GM11168 (cell line): ENCODE data around the gene PARD3B.
"Not testable (repeated sequence)": the region's sequence is repeated elsewhere in the genome, so short reads cannot be mapped to it uniquely, and the experiment has no call there.

Source experiments
- in situ Hi-C: fragments of 300-500 bp; cut with MboI; formaldehyde crosslinking; loops from one replicate; pipeline ENCODE4 v1.12.0; 2022; ENCODE audit warnings: low sequenced_read_pairs; ENCODE audit not compliant: unreplicated experiment

The PARD3B gene

GRCh38 chr2:204538182-204539018 lies 6.9 kb upstream of the PARD3B start:
- in situ Hi-C loops, result no loop called here

DNA sequence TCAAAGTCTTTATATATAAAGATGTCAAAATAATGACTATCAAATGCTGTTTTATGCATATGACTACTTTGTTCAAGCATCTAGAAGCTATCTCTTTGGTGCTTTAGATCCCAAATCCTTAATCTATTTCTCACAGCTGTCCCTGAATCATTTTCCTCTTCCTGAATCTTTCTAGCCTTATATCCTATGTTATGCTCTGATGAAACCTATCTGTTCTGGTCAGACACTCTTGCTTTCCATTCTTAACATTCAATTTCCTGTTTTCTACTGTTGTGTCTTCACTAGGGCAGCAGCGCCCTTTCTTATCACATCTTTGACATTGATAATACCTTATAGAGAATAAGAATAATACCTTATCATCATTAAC lies 6.3 kb upstream of the PARD3B start:
- in situ Hi-C loops, result no loop called here

- in situ Hi-C loops, result no loop called here
These were observed 3.6 kb upstream of the PARD3B start for GRCh38 chr2:204541637-204542036.

GRCh38 chr2:204542982-204543608 lies 2.2 kb upstream of the PARD3B start:
- in situ Hi-C loops, result no loop called here

DNA sequence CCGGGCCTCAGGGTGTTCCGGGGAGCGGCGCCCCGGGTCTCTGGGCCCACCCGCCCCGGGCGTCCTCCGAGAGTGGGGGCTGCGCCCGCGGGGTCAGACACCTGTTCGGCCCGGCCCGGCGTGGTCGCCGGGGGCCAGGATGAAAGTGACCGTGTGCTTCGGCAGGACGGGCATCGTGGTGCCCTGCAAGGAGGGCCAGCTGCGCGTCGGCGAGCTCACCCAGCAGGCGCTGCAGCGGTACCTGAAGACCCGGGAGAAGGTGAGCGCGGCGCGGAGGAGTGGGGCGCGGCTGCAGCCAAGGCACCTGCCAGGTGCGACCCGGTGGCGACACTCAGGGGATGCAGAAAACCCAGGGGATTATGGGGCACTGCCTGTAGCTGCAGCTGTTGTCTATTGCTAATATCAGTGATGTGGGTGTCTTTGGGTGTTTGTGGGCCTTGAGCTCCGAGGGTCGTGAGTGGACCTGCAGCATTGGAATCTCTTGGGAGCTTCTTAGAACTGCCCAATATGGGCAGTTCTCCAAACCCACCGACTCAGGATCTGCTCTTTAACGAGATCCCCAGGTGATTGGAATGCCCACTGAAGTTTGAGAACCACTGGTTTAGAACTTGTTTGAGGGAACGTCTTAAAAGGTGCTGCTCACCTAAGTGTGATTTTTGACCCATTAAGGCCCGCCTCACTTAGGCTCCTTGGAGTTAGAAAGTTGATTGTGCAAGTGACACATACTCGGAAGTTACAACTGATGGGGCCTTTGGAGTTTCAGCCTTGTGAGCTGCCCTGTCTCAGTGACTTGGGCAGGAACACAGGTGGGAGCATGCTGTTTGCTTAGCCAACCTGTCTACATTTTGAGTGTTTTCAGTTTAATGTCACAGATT lies 823 bp downstream of the PARD3B start:
- in situ Hi-C loops, result no loop called here

DNA sequence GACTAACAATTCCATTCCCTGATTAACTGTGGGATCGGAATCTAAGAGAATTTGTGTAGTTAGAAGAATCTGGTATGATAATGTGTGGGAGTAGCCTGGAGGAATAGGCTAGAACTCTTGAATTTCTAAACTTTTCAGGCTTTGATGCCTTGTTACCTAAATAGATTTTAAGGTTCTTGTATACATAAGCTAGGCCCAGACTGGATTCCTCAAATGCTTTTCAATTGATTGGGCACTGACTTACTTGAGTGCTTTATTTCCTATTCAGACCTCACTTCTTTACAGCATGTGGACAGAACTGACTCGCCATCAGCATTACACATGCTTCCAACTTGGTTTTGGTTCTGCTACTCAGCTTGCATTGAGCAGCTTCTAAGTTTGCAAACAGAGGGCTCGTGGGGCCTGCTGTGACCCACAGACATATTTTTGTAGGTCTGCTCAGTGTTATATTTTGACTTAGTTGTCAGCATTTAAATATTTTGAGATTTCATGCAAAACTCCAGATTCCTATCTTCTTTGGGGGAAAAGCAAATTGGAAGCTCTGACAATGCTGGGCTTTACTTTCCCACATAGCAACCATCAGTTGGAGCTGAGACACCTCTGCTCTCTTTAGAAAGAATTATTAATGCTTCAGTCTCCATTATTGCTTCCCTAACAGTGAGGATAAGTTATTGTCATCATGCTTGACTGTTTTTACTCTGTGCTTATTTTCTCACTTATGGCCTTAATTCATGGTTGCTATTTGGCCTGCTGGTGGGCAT lies 5.7 kb downstream of the PARD3B start:
- in situ Hi-C loops, result no loop called here

- in situ Hi-C loops, result no loop called here
These were observed 6.2 kb downstream of the PARD3B start for GRCh38 chr2:204551512-204551863.

DNA sequence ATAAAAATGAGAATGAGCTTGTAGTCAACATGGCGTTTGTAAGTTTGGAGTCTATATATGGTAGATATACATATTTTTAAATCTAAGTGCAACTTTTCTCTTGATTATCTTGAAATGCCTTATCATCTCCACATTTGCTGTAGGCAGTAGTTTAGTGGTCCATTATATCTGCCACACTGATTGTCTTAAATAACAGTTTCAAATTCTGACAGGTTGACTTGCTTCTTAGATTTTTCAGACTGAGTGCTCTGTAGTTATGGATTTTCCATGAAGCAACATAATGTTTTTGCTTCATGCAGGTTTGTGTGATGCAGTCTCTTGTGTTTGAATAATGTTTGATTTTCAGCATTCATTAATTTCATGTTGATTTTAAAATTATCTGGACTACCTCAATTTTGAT lies 12.3 kb downstream of the PARD3B start:
- in situ Hi-C loops, result no loop called here

GRCh38 chr2:204559358-204559757 lies 14.1 kb downstream of the PARD3B start:
- in situ Hi-C loops, result not testable (repeated sequence)

DNA sequence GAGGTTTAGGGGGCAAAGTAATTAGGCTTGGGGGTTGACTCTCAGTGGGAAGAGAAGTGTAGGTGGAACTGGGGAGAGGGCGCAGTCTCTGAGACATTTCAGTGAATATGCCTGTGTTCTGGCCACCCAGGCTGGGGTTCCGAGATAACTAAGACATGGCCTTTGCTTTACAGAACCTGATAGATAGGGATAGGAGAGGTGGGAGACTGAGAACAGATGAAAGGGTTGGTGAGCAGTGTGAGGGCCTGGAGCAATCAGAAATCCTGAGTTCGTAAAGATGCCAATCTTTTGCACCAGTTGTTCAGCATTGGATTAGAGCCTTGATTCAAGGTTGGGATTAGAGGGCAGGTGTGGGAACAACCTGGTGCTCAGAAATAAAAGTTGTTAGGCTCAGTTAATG lies 15.6 kb downstream of the PARD3B start:
- in situ Hi-C loops, result no loop called here

DNA sequence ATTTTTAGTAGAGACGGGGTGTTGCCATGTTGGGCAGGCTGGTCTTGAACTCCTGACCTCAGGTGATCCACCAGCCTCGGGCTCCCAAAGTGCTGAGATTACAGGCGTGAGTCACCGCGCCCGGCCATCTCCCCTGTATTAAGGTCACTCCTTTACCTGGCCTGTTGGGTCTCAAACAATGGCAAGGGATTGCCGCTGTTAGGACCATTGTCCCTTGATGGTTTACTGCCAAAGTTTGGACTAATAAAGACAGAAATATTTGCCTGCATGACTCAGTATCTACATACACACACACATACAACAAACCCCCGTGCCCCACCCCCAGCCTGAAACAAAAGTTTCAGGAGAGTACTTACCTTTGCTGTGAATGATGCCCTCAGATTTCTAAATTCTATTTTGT lies 16.5 kb downstream of the PARD3B start:
- in situ Hi-C loops, result no loop called here

- in situ Hi-C loops, result no loop called here
These were observed 21.2 kb downstream of the PARD3B start for GRCh38 chr2:204566439-204566838.

- in situ Hi-C loops, result no loop called here
These were observed 25.1 kb downstream of the PARD3B start for GRCh38 chr2:204570421-204570820.

- in situ Hi-C loops, result no loop called here
These were observed 25.8 kb downstream of the PARD3B start for GRCh38 chr2:204571041-204571440.

GRCh38 chr2:204571911-204572310 lies 26.6 kb downstream of the PARD3B start:
- in situ Hi-C loops, result no loop called here

DNA sequence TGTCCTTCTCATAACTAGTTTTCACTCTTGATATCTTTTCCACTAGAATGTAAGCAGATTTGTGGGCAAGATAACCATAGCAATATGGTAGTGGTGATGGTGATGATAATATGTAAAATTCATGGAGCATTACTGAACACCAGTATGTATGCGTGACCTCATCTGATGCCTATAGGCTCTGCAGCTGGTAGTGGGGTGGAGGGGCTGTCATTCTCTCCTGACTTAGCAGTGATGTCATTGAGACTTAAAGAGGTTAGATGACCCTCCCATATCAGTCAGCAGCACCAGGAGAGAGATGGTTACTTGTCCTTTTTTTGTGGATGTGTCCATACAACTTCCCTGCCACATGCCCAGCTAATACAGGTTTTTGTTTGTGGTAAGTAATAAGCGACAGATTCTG lies 27.9 kb downstream of the PARD3B start:
- in situ Hi-C loops, result no loop called here

DNA sequence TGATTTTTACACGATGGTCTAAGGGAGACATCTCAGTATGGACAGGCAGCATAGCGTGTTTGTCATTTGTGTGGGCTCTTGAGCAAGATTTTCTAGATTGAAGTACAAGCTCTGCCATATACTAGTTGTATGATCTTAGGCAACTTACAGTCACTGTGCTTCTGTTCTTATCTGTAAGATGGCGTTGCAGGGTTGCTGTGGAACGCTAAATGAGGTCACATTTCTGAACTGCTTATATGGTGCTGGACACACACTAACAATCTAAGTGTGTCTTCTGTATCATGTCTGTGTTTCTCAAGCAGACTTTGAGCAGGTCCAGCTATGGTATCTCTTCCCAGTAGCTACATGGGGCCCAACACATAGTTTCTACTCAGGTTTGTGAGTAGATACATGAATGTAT lies 29.2 kb downstream of the PARD3B start:
- in situ Hi-C loops, result no loop called here

- in situ Hi-C loops, result no loop called here
These were observed 30.2 kb downstream of the PARD3B start for GRCh38 chr2:204575463-204575862.

DNA sequence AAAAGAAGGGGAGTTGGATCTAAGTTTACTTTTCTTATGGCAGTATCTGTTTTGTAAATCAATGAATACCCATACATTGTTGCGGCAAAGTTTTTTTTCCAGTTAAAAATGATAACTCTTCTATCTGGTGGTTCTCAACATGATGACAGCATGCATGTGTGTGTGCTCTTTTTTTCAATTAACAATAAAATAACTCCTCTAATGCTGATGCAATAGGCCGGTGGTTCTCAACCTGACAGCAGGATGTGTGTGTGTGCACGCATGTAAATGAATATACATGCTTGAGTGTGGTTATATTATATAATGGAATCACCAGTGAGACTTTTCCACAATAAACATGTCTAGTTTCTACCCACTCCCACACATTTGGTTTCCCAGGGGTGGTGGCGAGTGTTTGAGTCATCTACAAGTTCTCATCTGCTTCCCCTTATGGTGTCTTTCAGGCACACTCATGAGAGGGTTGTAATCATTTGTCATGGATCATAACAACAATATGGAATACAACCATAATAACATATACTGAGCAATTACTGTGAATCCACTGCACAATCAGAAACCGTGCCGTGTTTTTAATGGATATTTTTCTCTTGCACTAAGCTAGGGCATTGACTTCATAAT lies 31.2 kb downstream of the PARD3B start:
- in situ Hi-C loops, result no loop called here
